HG03432 (cell line): ENCODE results near the gene KNCN.

Source experiments
- ATAC-seq: cut with Tn5 transposase; IDR thresholded peaks from one replicate; pipeline ENCODE4 v1.9.1; 2021; ENCODE audit warnings: mild to moderate bottlenecking, moderate library complexity; ENCODE audit not compliant: unreplicated experiment

KNCN gene

DNA sequence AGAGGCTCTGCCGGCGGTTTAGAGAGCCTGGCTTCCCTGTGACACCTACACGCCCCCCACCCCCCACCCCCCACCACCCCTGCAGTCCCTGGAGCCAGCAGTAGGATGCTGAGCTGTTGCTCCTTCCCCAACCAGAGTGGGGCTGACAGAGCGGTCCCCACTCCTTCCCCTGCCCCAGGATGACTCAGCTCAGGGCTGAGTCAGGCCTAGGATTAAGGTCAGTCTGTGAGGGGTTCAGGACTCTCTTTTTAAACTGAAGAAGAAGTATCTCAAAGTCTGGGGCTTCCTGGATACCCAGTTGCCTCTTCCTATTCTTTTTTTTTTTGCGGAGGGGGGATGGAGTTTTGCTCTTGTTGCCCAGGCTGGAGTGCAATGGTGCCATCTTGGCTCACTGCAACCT, 42.7 kb downstream of the KNCN start:
- ATAC-seq = no peak

DNA sequence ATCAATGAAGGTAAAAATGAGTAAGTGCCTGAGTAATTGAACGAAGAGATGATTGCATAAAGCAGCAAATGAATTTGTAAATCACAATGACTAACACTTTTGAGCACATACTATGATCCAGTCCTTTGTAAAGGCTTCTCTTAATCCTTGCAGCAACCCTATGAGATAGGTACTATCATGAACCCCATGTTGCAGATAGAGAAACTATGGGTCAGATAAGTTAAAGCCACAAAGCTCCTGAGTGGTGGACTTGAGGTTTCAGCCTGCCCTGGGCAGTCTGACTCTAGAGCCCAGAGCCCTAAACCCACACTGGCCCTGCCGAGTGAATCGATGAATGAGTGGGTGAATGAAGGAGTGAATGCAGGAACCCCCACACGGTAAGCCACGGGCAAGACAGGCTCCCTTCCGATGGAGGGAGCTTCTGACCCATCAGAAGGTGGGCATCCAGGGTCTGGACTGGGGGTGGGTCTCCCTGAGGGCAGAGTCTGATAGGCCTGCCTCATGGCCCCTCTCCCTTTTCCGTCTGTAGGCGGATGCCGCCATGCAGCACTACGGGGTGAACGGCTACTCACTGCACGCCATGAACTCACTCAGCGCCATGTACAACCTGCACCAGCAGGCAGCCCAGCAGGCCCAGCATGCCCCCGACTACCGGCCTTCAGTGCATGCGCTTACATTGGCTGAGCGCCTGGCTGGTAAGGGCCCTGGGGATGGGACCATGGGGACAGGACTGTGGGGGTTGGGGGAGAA, 44.8 kb downstream of the KNCN start:
- ATAC-seq = no peak

DNA sequence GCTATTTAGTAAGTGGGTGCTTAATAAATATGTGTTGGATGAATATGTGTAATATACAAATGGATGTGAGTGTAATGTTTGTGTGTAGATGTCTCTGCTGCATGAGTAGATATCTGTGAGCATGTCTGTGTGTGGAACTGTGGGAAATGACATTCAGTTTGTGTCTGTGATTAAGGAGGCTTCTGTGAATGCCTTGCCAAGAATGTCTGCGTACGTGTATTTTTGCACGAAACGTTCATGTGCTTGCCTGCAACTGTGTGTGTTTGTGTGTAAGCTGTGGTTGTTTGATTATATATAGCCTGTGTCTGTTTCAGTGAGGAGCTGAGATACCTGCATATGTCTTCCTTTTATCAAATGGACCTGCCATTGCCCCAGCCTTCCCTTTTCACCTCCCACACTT, 48.0 kb downstream of the KNCN start:
- no peak for ATAC-seq

DNA sequence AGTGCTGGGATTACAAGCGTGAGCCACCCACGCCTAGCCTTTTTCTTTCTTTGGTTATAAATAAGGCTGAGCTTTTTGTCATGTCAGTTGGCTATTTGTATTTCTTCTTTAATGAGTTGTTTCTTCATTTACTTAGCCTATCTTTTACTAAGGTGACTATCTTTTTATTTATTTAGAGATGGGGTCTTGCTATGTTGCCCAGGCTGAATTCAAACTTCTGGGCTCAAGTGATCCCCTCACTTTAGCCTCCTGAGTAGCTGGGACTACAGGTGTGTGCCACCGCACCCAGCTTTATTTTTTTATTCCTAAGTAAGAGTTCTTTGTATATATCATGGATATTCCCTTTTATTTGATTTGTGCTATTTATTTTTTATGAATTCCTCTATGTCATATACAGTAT, 49.9 kb downstream of the KNCN start:
- ATAC-seq = no peak

DNA sequence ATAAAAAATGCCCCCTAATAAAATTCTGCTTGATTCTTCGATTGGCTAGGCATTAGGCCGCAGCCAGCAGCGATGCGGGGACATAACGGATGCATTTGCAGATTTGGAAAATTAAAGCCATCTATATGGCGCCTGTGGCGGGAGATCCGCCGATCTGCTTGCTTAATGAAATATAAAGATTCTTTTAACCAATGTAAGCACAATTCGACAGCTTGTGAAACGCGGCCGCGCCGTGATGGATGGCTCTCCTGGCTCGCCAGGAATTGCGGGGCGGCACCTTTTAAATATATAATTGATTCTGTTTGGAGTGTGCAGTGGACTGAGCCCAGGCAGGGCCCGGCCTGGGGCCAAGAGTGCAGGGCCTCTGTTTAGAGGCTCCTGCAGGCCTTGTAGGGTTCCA, 53.8 kb downstream of the KNCN start:
- ATAC-seq = no peak

DNA sequence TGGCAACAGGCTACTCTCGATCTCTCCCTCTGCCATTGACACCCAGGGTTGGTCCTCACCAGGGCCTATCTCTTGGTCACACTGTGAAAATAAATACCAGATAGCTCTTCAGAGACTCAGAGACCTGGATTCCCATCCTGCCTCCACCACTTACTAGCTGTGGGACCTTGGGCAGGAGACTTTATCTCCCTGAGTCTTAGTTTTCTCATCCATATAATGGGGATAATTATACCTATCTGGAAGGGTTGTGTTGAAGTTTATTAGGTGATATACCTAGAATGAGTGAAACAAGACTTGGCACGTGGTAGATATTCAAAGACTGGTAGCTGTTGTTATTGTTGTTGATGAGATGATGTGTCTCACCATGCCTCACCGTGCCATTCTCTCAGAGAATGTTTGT, 54.4 kb downstream of the KNCN start:
- ATAC-seq = no peak

- no peak for ATAC-seq
Measured at GRCh38 chr1:46496505-46496904, 54.9 kb downstream of the KNCN start.

GRCh38 chr1:46495778-46496177, 55.7 kb downstream of the KNCN start:
- ATAC-seq = no peak
